Measurements from ENCODE around the gene SLC6A8.
"Not testable (repeated sequence)": the region's sequence is repeated elsewhere in the genome, so short reads cannot be mapped to it uniquely, and the experiment has no call there.

SLC6A8 gene

DNA sequence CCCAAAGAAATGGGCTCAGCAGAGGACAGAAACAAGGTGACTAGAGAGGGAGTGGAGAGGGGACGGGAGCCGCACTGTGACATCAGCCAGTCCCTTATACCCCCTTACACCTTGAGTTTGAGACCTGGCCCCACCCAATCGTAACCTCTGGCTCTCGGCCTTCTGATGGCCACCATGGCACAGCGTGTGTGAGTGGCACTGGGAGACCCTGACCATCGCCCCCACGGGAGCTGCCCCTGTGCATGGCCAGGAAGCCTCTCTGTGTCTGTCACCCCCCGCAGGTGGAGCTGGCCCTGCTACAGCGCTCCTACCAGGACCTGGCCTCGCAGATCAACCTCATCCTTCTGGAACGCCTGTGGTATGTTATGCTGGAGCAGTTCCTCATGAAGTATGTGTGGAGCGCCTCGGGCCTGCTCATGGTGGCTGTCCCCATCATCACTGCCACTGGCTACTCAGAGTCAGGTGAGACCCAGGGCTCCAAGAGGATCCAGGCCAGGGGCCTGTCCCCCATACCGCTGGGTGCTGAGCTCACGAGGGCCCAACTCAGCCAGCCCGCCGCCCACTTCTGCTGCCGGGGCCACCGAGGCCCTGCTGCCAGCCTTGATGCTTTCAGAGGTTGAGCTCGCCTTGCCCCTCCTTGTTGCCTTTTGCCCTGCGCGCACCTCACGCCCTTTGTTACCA lies 41.4 kb downstream of the SLC6A8 start:
- Histone ChIP-seq H3K79me1 (ENCODE audit: low read depth, low read length) (no peaks in the 10 kb centered on the region), H3K4ac (ENCODE audit: low read length) (no peak overlapping the region), H4K91ac (ENCODE audit: low read depth, low read length, poor library complexity) (no peak overlapping the region), H2BK15ac (ENCODE audit: low read length) (no peak overlapping the region), H3K23ac (ENCODE audit: low read depth, low read length, poor library complexity) (no peak overlapping the region), H4K8ac (ENCODE audit: low read depth, low read length) (no peak overlapping the region), H3K18ac (ENCODE audit: low read length) (no peak overlapping the region), H3K4me1 (ENCODE audit: control insufficient read depth in 2 of 2, insufficient read depth in 1 of 2, low read depth in 1 of 2, low read length in 2 of 2) (peaks cover 12 to 13% of the 10 kb centered on the region in 2 donors), H3K14ac (ENCODE audit: low read length) (no peak overlapping the region), H3K4me3 (ENCODE audit: low read length in 2 of 2) (no peak overlapping the region), H3K4me2 (ENCODE audit: insufficient read depth, low read length, poor library complexity, severe bottlenecking) (no peak overlapping the region), H2BK12ac (ENCODE audit: low read length) (no peak overlapping the region), H2AFZ (ENCODE audit: low read length) (no peak overlapping the region), H3K36me3 (replicated peaks in 1 of 2; ENCODE audit: control insufficient read depth in 2 of 2, insufficient read depth in 2 of 2, low read length in 2 of 2) (no peaks in the 10 kb centered on the region), H2AK5ac (ENCODE audit: low read depth, low read length) (no peak overlapping the region), H3K27ac (replicated peaks; ENCODE audit: low read length) (no peak overlapping the region), H2BK5ac (ENCODE audit: low read length) (no peak overlapping the region), H3K9ac (ENCODE audit: low read depth, low read length, poor library complexity) (no peak overlapping the region), H3K9me3 (replicated peaks in 1 of 2; ENCODE audit: control insufficient read depth in 2 of 2, insufficient read depth in 1 of 2, low read depth in 1 of 2, low read length in 2 of 2) (peaks cover 0 to 7% of the 10 kb centered on the region in 2 donors), H2BK120ac (ENCODE audit: low read depth, low read length) (no peak overlapping the region), H3K27me3 (ENCODE audit: control insufficient read depth in 3 of 3, insufficient read depth in 3 of 3, low read depth in 1 of 3, low read length in 3 of 3) (no peaks in the 10 kb centered on the region)
- no CpG with 5 or more reads among the region's 23 CpGs for WGBS, 2 donors (ENCODE audit: extremely low coverage in 2 of 2, insufficient read length in 2 of 2, insufficient replicate concordance in 1 of 2)
- no peak for DNase-seq (ENCODE audit: low spot score)

DNA sequence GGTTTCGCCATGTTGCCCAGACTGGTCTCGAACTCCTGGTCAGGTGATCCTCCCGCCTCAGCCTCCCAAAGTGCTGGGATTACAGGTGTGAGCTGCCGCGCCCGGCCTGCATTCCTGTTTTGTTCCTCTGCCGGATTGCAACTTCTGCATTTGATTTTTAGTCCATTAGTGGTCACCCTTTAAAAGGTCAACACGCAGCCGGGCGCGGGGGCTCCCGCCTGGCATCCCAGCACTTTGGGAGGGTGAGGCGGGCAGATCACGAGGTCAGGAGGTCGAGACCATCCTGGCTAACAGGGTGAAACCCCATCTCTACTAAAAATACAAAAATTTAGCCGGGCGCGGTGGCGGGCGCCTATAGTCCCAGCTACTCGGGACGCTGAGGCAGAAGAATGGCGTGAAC lies 42.4 kb downstream of the SLC6A8 start:
- not testable (repeated sequence) for DNase-seq (ENCODE audit: low spot score)

DNA sequence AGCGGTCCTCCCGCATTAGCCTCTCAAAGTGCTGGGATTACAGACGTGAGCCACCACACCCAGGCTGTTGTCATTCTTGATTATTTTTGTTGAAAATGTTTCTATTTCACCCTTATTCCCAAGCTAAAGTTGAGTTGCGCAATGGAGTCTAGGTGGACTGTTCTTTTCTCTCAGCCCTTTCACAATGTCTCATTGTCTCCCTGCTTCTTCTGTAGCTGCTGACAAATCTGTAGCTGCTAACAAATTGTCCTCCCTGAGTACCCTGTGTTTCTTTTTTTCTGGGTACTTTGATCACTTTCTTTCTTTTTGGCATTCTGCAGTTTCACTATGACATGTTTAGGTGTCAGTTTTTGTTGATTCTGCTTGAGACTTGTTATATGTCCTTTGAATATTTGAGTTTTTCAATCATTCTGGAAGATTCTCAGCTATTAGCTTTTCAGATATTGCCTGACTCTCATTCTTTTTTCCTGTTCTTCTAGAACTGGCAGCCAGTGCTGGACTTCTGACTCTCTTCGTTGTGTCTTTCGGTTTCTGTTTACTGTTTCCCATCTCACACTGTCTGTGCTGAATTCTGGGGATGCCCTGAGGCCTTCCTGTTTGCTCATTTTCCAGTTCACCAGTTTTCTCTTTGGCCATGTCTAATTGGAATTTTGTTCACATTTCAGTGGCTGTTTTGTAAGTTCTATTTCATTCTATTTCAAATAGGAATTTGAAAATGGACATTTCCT lies 43.6 kb downstream of the SLC6A8 start:
- Histone ChIP-seq H3K18ac (ENCODE audit: low read length) (no peak overlapping the region), H3K27ac (replicated peaks; ENCODE audit: low read length) (no peak overlapping the region), H3K79me1 (ENCODE audit: low read depth, low read length) (no peaks in the 10 kb centered on the region), H2BK120ac (ENCODE audit: low read depth, low read length) (no peak overlapping the region), H3K36me3 (replicated peaks in 1 of 2; ENCODE audit: control insufficient read depth in 2 of 2, insufficient read depth in 2 of 2, low read length in 2 of 2) (no peaks in the 10 kb centered on the region), H3K9me3 (replicated peaks in 1 of 2; ENCODE audit: control insufficient read depth in 2 of 2, insufficient read depth in 1 of 2, low read depth in 1 of 2, low read length in 2 of 2) (peaks cover 0 to 13% of the 10 kb centered on the region in 2 donors), H4K8ac (ENCODE audit: low read depth, low read length) (no peak overlapping the region), H3K4me2 (ENCODE audit: insufficient read depth, low read length, poor library complexity, severe bottlenecking) (no peak overlapping the region), H3K4ac (ENCODE audit: low read length) (no peak overlapping the region), H2BK12ac (ENCODE audit: low read length) (no peak overlapping the region), H3K27me3 (ENCODE audit: control insufficient read depth in 3 of 3, insufficient read depth in 3 of 3, low read depth in 1 of 3, low read length in 3 of 3) (peaks cover 0 to 3% (median 0%) of the 10 kb centered on the region in 3 experiments), H2AK5ac (ENCODE audit: low read depth, low read length) (no peak overlapping the region), H2BK15ac (ENCODE audit: low read length) (no peak overlapping the region), H3K9ac (ENCODE audit: low read depth, low read length, poor library complexity) (no peak overlapping the region), H4K91ac (ENCODE audit: low read depth, low read length, poor library complexity) (no peak overlapping the region), H3K4me1 (ENCODE audit: control insufficient read depth in 2 of 2, insufficient read depth in 1 of 2, low read depth in 1 of 2, low read length in 2 of 2) (peaks cover 8 to 10% of the 10 kb centered on the region in 2 donors), H2BK5ac (ENCODE audit: low read length) (no peak overlapping the region), H2AFZ (ENCODE audit: low read length) (no peak overlapping the region), H3K14ac (ENCODE audit: low read length) (no peak overlapping the region), H3K4me3 (ENCODE audit: low read length in 2 of 2) (no peak overlapping the region), H3K23ac (ENCODE audit: low read depth, low read length, poor library complexity) (no peak overlapping the region)
- DNase-seq (ENCODE audit: low spot score) = no peak
- no CpG with 5 or more reads among the region's 6 CpGs for WGBS, 2 donors (ENCODE audit: extremely low coverage in 2 of 2, insufficient read length in 2 of 2, insufficient replicate concordance in 1 of 2)

More for the DNA sequence above, 42.4 kb downstream of the SLC6A8 start:
- H2BK5ac ChIP-seq (ENCODE audit: low read length); H2BK120ac ChIP-seq (ENCODE audit: low read depth, low read length); H3K79me1 ChIP-seq (ENCODE audit: low read depth, low read length); H3K27ac ChIP-seq (replicated peaks; ENCODE audit: low read length); H3K9ac ChIP-seq (ENCODE audit: low read depth, low read length, poor library complexity); H3K27me3 ChIP-seq (ENCODE audit: control insufficient read depth in 3 of 3, insufficient read depth in 3 of 3, low read depth in 1 of 3, low read length in 3 of 3); H2AK5ac ChIP-seq (ENCODE audit: low read depth, low read length); H4K8ac ChIP-seq (ENCODE audit: low read depth, low read length); H3K36me3 ChIP-seq (replicated peaks in 1 of 2; ENCODE audit: control insufficient read depth in 2 of 2, insufficient read depth in 2 of 2, low read length in 2 of 2); H3K4ac ChIP-seq (ENCODE audit: low read length); H3K14ac ChIP-seq (ENCODE audit: low read length); H2BK15ac ChIP-seq (ENCODE audit: low read length); H3K18ac ChIP-seq (ENCODE audit: low read length); H2BK12ac ChIP-seq (ENCODE audit: low read length); H4K91ac ChIP-seq (ENCODE audit: low read depth, low read length, poor library complexity); H3K23ac ChIP-seq (ENCODE audit: low read depth, low read length, poor library complexity); H2AFZ ChIP-seq (ENCODE audit: low read length); H3K4me3 ChIP-seq (ENCODE audit: low read length in 2 of 2); H3K4me2 ChIP-seq (ENCODE audit: insufficient read depth, low read length, poor library complexity, severe bottlenecking): not testable (repeated sequence)
- WGBS, 2 donors (ENCODE audit: extremely low coverage in 2 of 2, insufficient read length in 2 of 2, insufficient replicate concordance in 1 of 2) = no CpG with 5 or more reads among the region's 23 CpGs
- H3K4me1 ChIP-seq (ENCODE audit: control insufficient read depth in 2 of 2, insufficient read depth in 1 of 2, low read depth in 1 of 2, low read length in 2 of 2) = peaks cover 11% of the 10 kb centered on the region in 2 donors
- H3K9me3 ChIP-seq (replicated peaks in 1 of 2; ENCODE audit: control insufficient read depth in 2 of 2, insufficient read depth in 1 of 2, low read depth in 1 of 2, low read length in 2 of 2) = peaks cover 0 to 13% of the 10 kb centered on the region in 2 donors

DNA sequence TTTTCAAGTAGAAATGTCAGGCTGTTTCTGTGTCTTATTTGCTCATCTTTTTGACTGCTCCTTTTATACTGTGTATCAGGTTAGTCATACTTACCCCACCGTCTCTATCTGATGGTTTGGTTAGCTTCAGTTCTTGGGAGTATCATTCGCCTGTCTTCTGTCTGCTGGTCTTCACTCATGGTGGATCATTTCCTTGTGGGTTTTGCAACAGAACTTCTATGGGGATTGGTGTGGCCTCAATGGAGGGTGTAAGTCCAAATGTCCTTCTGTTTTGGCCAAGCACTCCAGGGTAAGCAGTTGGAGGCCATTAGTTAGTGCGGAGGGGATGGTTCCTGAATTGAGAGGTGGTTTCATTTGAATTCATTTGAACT lies 44.1 kb downstream of the SLC6A8 start:
- Histone ChIP-seq H3K18ac (ENCODE audit: low read length) (no peak overlapping the region), H3K36me3 (replicated peaks in 1 of 2; ENCODE audit: control insufficient read depth in 2 of 2, insufficient read depth in 2 of 2, low read length in 2 of 2) (no peaks in the 10 kb centered on the region), H3K9me3 (replicated peaks in 1 of 2; ENCODE audit: control insufficient read depth in 2 of 2, insufficient read depth in 1 of 2, low read depth in 1 of 2, low read length in 2 of 2) (peaks cover 0 to 13% of the 10 kb centered on the region in 2 donors), H3K23ac (ENCODE audit: low read depth, low read length, poor library complexity) (no peak overlapping the region), H3K4me1 (ENCODE audit: control insufficient read depth in 2 of 2, insufficient read depth in 1 of 2, low read depth in 1 of 2, low read length in 2 of 2) (peaks cover 8% of the 10 kb centered on the region in 2 donors), H2BK5ac (ENCODE audit: low read length) (no peak overlapping the region), H3K27me3 (ENCODE audit: control insufficient read depth in 3 of 3, insufficient read depth in 3 of 3, low read depth in 1 of 3, low read length in 3 of 3) (peaks cover 0 to 6% (median 0%) of the 10 kb centered on the region in 3 experiments), H2AK5ac (ENCODE audit: low read depth, low read length) (no peak overlapping the region), H3K4me2 (ENCODE audit: insufficient read depth, low read length, poor library complexity, severe bottlenecking) (no peak overlapping the region), H3K9ac (ENCODE audit: low read depth, low read length, poor library complexity) (no peak overlapping the region), H2BK120ac (ENCODE audit: low read depth, low read length) (no peak overlapping the region), H3K14ac (ENCODE audit: low read length) (no peak overlapping the region), H3K4me3 (ENCODE audit: low read length in 2 of 2) (no peak overlapping the region), H2BK12ac (ENCODE audit: low read length) (no peak overlapping the region), H2BK15ac (ENCODE audit: low read length) (no peak overlapping the region), H3K79me1 (ENCODE audit: low read depth, low read length) (no peaks in the 10 kb centered on the region), H2AFZ (ENCODE audit: low read length) (no peak overlapping the region), H4K8ac (ENCODE audit: low read depth, low read length) (no peak overlapping the region), H3K4ac (ENCODE audit: low read length) (no peak overlapping the region), H4K91ac (ENCODE audit: low read depth, low read length, poor library complexity) (no peak overlapping the region), H3K27ac (replicated peaks; ENCODE audit: low read length) (no peak overlapping the region)
- no peak for DNase-seq (ENCODE audit: low spot score)
- WGBS, 2 donors (ENCODE audit: extremely low coverage in 2 of 2, insufficient read length in 2 of 2, insufficient replicate concordance in 1 of 2) = no CpG with 5 or more reads among the region's 3 CpGs
